Dendritic cell treated with granulocyte-macrophage colony-stimulating factor and Interleukin-4, amounts not matched to agents 40 ng/mL and 50 ng/mL, for 4 days (primary cell): Measurements from ENCODE around the gene SCFD2.

Source experiments
- H3K27ac Mint-ChIP-seq: one replicate; pipeline ENCODE4 v1.8.0; 2022; ENCODE audit warnings: mild to moderate bottlenecking, mixed read lengths
- H3K27me3 Mint-ChIP-seq: one replicate; pipeline ENCODE4 v1.8.0; 2022; ENCODE audit warnings: mild to moderate bottlenecking, mixed read lengths
- H3K36me3 Mint-ChIP-seq: one replicate; pipeline ENCODE4 v1.8.0; 2022; ENCODE audit warnings: low read depth, mixed read lengths
- H3K4me1 Mint-ChIP-seq: one replicate; pipeline ENCODE4 v1.8.0; 2022; ENCODE audit warnings: low read depth, mixed read lengths
- H3K4me3 Mint-ChIP-seq: one replicate; pipeline ENCODE4 v1.8.0; 2022; ENCODE audit warnings: mild to moderate bottlenecking, moderate library complexity, mixed read lengths
- H3K9me3 Mint-ChIP-seq: one replicate; pipeline ENCODE4 v1.8.0; 2022; ENCODE audit warnings: mixed read lengths
- intact Hi-C: fragments of 100-400 bp; cut with micrococcal nuclease; formaldehyde crosslinking; loops from one replicate; pipeline ENCODE4 v1.15.0; 2022

Gene SCFD2

GRCh38 chr4:52954560-52955170 is 411.2 kb downstream of the SCFD2 start:
- no peaks in the 10 kb centered on the region for H3K36me3 Mint-ChIP-seq
- H3K27me3 Mint-ChIP-seq = no peaks in the 10 kb centered on the region
- intact Hi-C loops = no loop called here
- H3K4me1 Mint-ChIP-seq = no peaks in the 10 kb centered on the region
- H3K27ac Mint-ChIP-seq = no peak overlapping the region
- no peak overlapping the region for H3K4me3 Mint-ChIP-seq
- H3K9me3 Mint-ChIP-seq = no peaks in the 10 kb centered on the region

- Mint-ChIP-seq H3K27me3 (no peaks in the 10 kb centered on the region), H3K4me3 (no peak overlapping the region), H3K4me1 (no peaks in the 10 kb centered on the region), H3K27ac (no peak overlapping the region), H3K9me3 (no peaks in the 10 kb centered on the region), H3K36me3 (no peaks in the 10 kb centered on the region)
- intact Hi-C loops = no loop called here
Measured at GRCh38 chr4:52952540-52952939, 413.3 kb downstream of the SCFD2 start.

- H3K9me3 Mint-ChIP-seq = no peaks in the 10 kb centered on the region
- intact Hi-C loops = no loop called here
- no peak overlapping the region for H3K27ac Mint-ChIP-seq
- no peaks in the 10 kb centered on the region for H3K4me1 Mint-ChIP-seq
- no peak overlapping the region for H3K4me3 Mint-ChIP-seq
- no peaks in the 10 kb centered on the region for H3K27me3 Mint-ChIP-seq
- H3K36me3 Mint-ChIP-seq = no peaks in the 10 kb centered on the region
Measured at GRCh38 chr4:52951016-52951415, 414.8 kb downstream of the SCFD2 start.

- no peak overlapping the region for H3K4me3 Mint-ChIP-seq
- no peaks in the 10 kb centered on the region for H3K4me1 Mint-ChIP-seq
- intact Hi-C loops = no loop called here
- H3K27ac Mint-ChIP-seq = no peak overlapping the region
- no peaks in the 10 kb centered on the region for H3K36me3 Mint-ChIP-seq
- H3K27me3 Mint-ChIP-seq = no peaks in the 10 kb centered on the region
- no peaks in the 10 kb centered on the region for H3K9me3 Mint-ChIP-seq
Measured at GRCh38 chr4:52950226-52950625, 415.6 kb downstream of the SCFD2 start.

- Mint-ChIP-seq H3K27ac (no peak overlapping the region), H3K27me3 (no peaks in the 10 kb centered on the region), H3K4me3 (no peak overlapping the region), H3K9me3 (no peaks in the 10 kb centered on the region), H3K4me1 (no peaks in the 10 kb centered on the region), H3K36me3 (no peaks in the 10 kb centered on the region)
- intact Hi-C loops = no loop called here
Measured at GRCh38 chr4:52949336-52949735, 416.5 kb downstream of the SCFD2 start.

- intact Hi-C loops = no loop called here
- Mint-ChIP-seq H3K36me3 (no peaks in the 10 kb centered on the region), H3K4me3 (no peak overlapping the region), H3K27me3 (no peaks in the 10 kb centered on the region), H3K4me1 (no peaks in the 10 kb centered on the region), H3K9me3 (no peaks in the 10 kb centered on the region), H3K27ac (no peak overlapping the region)
Measured at GRCh38 chr4:52948057-52948423, 417.8 kb downstream of the SCFD2 start.

- H3K27ac Mint-ChIP-seq = no peak overlapping the region
- H3K27me3 Mint-ChIP-seq = no peaks in the 10 kb centered on the region
- no peak overlapping the region for H3K4me3 Mint-ChIP-seq
- H3K36me3 Mint-ChIP-seq = no peaks in the 10 kb centered on the region
- intact Hi-C loops = no loop called here
- no peaks in the 10 kb centered on the region for H3K9me3 Mint-ChIP-seq
- no peaks in the 10 kb centered on the region for H3K4me1 Mint-ChIP-seq
Measured at GRCh38 chr4:52947401-52948056, 418.3 kb downstream of the SCFD2 start.

GRCh38 chr4:52946855-52947254 is 419.0 kb downstream of the SCFD2 start:
- no peaks in the 10 kb centered on the region for H3K9me3 Mint-ChIP-seq
- no peaks in the 10 kb centered on the region for H3K36me3 Mint-ChIP-seq
- no peaks in the 10 kb centered on the region for H3K27me3 Mint-ChIP-seq
- no peak overlapping the region for H3K4me3 Mint-ChIP-seq
- no peak overlapping the region for H3K27ac Mint-ChIP-seq
- no peaks in the 10 kb centered on the region for H3K4me1 Mint-ChIP-seq
- intact Hi-C loops = no loop called here

GRCh38 chr4:52945982-52946381 is 419.9 kb downstream of the SCFD2 start:
- Mint-ChIP-seq H3K36me3 (no peaks in the 10 kb centered on the region), H3K4me1 (no peaks in the 10 kb centered on the region), H3K9me3 (no peaks in the 10 kb centered on the region), H3K4me3 (no peak overlapping the region), H3K27ac (no peak overlapping the region), H3K27me3 (no peaks in the 10 kb centered on the region)
- intact Hi-C loops = no loop called here

- H3K36me3 Mint-ChIP-seq = no peaks in the 10 kb centered on the region
- no peak overlapping the region for H3K4me3 Mint-ChIP-seq
- no peaks in the 10 kb centered on the region for H3K27me3 Mint-ChIP-seq
- no peak overlapping the region for H3K27ac Mint-ChIP-seq
- no peaks in the 10 kb centered on the region for H3K4me1 Mint-ChIP-seq
- intact Hi-C loops = no loop called here
- no peaks in the 10 kb centered on the region for H3K9me3 Mint-ChIP-seq
Measured at GRCh38 chr4:52945326-52945898, 420.4 kb downstream of the SCFD2 start.

- Mint-ChIP-seq H3K9me3 (no peaks in the 10 kb centered on the region), H3K27ac (no peak overlapping the region), H3K27me3 (no peaks in the 10 kb centered on the region), H3K4me1 (no peaks in the 10 kb centered on the region), H3K4me3 (no peak overlapping the region), H3K36me3 (no peaks in the 10 kb centered on the region)
- intact Hi-C loops = no loop called here
Measured at GRCh38 chr4:52943677-52944076, 422.2 kb downstream of the SCFD2 start.

- H3K4me3 Mint-ChIP-seq = no peak overlapping the region
- intact Hi-C loops = no loop called here
- no peaks in the 10 kb centered on the region for H3K27me3 Mint-ChIP-seq
- no peak overlapping the region for H3K27ac Mint-ChIP-seq
- no peaks in the 10 kb centered on the region for H3K4me1 Mint-ChIP-seq
- H3K9me3 Mint-ChIP-seq = no peaks in the 10 kb centered on the region
- H3K36me3 Mint-ChIP-seq = no peaks in the 10 kb centered on the region
Measured at GRCh38 chr4:52942936-52943335, 422.9 kb downstream of the SCFD2 start.

- H3K9me3 Mint-ChIP-seq = no peaks in the 10 kb centered on the region
- H3K27me3 Mint-ChIP-seq = no peaks in the 10 kb centered on the region
- no peak overlapping the region for H3K4me3 Mint-ChIP-seq
- H3K36me3 Mint-ChIP-seq = no peaks in the 10 kb centered on the region
- H3K27ac Mint-ChIP-seq = no peak overlapping the region
- no peaks in the 10 kb centered on the region for H3K4me1 Mint-ChIP-seq
- intact Hi-C loops = no loop called here
Measured at GRCh38 chr4:52941450-52941849, 424.4 kb downstream of the SCFD2 start.

- Mint-ChIP-seq H3K4me1 (no peaks in the 10 kb centered on the region), H3K27me3 (no peaks in the 10 kb centered on the region), H3K4me3 (no peak overlapping the region), H3K27ac (no peak overlapping the region), H3K9me3 (no peaks in the 10 kb centered on the region), H3K36me3 (no peaks in the 10 kb centered on the region)
- intact Hi-C loops = no loop called here
Measured at GRCh38 chr4:52939739-52940138, 426.1 kb downstream of the SCFD2 start.

- Mint-ChIP-seq H3K36me3 (no peaks in the 10 kb centered on the region), H3K4me3 (no peak overlapping the region), H3K9me3 (no peaks in the 10 kb centered on the region), H3K27ac (no peak overlapping the region), H3K27me3 (no peaks in the 10 kb centered on the region), H3K4me1 (no peaks in the 10 kb centered on the region)
- intact Hi-C loops = no loop called here
Measured at GRCh38 chr4:52939325-52939724, 426.5 kb downstream of the SCFD2 start.
